Uterus (tissue), 4 donors: Measurements from ENCODE around the gene IGLL1. TPM values are rescaled to one million over a fixed set of nuclear protein-coding genes. Genes with fewer than 3 reads are reported as not detected.

Experiments used
- DNase-seq, 2 donors: peaks; one replicate each; pipeline ENCODE4 v3.0.0-alpha.2; 2019 to 2020
- H3K27ac ChIP-seq, 2 donors: fragments of 200-600 bp; sonication (generic); 1 replicate in 1 of 2; 2 replicates in 1 of 2; pipeline ENCODE4 v1.5.1; 2016 to 2018
- H3K27me3 ChIP-seq, 2 donors: fragments of 200-600 bp; sonication (generic); one replicate each; pipeline ENCODE4 v1.5.1; 2018 to 2019; ENCODE audit warnings: control low read depth in 1 of 2
- H3K36me3 ChIP-seq, 2 donors: fragments of 200-600 bp; sonication (generic); one replicate each; pipeline ENCODE4 v1.5.1; 2019; ENCODE audit warnings: control low read depth in 1 of 2
- H3K4me1 ChIP-seq, 2 donors: fragments of 200-600 bp; sonication (generic); one replicate each; pipeline ENCODE4 v1.5.1; 2018 to 2019; ENCODE audit warnings: control low read depth in 1 of 2
- H3K4me3 ChIP-seq, 2 donors: fragments of 200-600 bp; sonication (generic); 1 replicate in 1 of 2; 2 replicates in 1 of 2; pipeline ENCODE4 v1.5.1; 2018 to 2019; ENCODE audit warnings: mild to moderate bottlenecking in 1 of 2
- H3K9me3 ChIP-seq, 2 donors: fragments of 200-600 bp; sonication (generic); one replicate each; pipeline ENCODE4 v1.5.1; 2019; ENCODE audit warnings: control low read depth in 1 of 2
- CTCF ChIP-seq, 4 experiments: fragments of 200-600 bp in 2 of 4; fragments of 450-650 bp in 2 of 4; sonication (generic) in 2 of 4; IDR thresholded peaks; one replicate each; pipeline ENCODE4 v1.5.1; 2016 to 2019; ENCODE audit warnings: antibody characterized with exemption in 4 of 4, mild to moderate bottlenecking in 2 of 4, moderate library complexity in 1 of 4
- POLR2A ChIP-seq, 2 donors: fragments of 450-650 bp; IDR thresholded peaks; one replicate each; pipeline ENCODE4 v1.6.1; 2016; ENCODE audit warnings: antibody characterized with exemption in 2 of 2, mild to moderate bottlenecking in 1 of 2, moderate library complexity in 1 of 2
- intact Hi-C: fragments of 100-400 bp; cut with DNase I; formaldehyde crosslinking; loops from one replicate; pipeline ENCODE4 v1.15.1; 2023; ENCODE audit warnings: low total_unique reads
- total RNA-seq, 4 donors: library from RNA; depleted of rRNA in 3 of 4; stranded (reverse); fragments of >200 nt in 3 of 4; gene quantifications; one replicate each; pipeline versions ENCODE4 v1.1.0 to v1.2.4, GENCODE V29; 2014 to 2023
- donor health status: DM: yes; HTN: yes; CAD: no.

IGLL1 gene
- total RNA-seq, 4 donors from 2014 or later = 0.48 TPM; not detected in 3

GRCh38 chr22:23591846-23592245 is 11.8 kb upstream of the IGLL1 start:
- no peak for DNase-seq
- no peak overlapping the region for H3K27ac ChIP-seq
- no peaks in the 10 kb centered on the region for H3K4me1 ChIP-seq
- no peaks in the 10 kb centered on the region for H3K9me3 ChIP-seq
- no peaks in the 10 kb centered on the region for H3K36me3 ChIP-seq
- TF ChIP-seq POLR2A (IDR thresholded peaks at IDR 0.05) = no peak
- TF ChIP-seq CTCF (IDR thresholded peaks at IDR 0.05) = no peak
- intact Hi-C loops = no loop called here
- no peaks in the 10 kb centered on the region for H3K27me3 ChIP-seq
- no peak overlapping the region for H3K4me3 ChIP-seq

- no peak overlapping the region for H3K27ac ChIP-seq
- TF ChIP-seq CTCF (IDR thresholded peaks at IDR 0.05) = peak; percentile 23 to 56 (median 48)
- no peak for TF ChIP-seq POLR2A (IDR thresholded peaks at IDR 0.05)
- no peak for DNase-seq
- H3K4me1 ChIP-seq = no peaks in the 10 kb centered on the region
- no peaks in the 10 kb centered on the region for H3K36me3 ChIP-seq
- no peaks in the 10 kb centered on the region for H3K9me3 ChIP-seq
- no peak overlapping the region for H3K4me3 ChIP-seq
- intact Hi-C loops = no loop called here
- no peaks in the 10 kb centered on the region for H3K27me3 ChIP-seq
Observed at GRCh38 chr22:23591201-23591791, 11.2 kb upstream of the IGLL1 start.

GRCh38 chr22:23583836-23584235 is 3.7 kb upstream of the IGLL1 start:
- H3K27ac ChIP-seq = no peak overlapping the region
- no peaks in the 10 kb centered on the region for H3K27me3 ChIP-seq
- no peaks in the 10 kb centered on the region for H3K9me3 ChIP-seq
- TF ChIP-seq CTCF (IDR thresholded peaks at IDR 0.05) (no peak), POLR2A (IDR thresholded peaks at IDR 0.05) (no peak)
- intact Hi-C loops = no loop called here
- H3K4me3 ChIP-seq = no peak overlapping the region
- H3K36me3 ChIP-seq = no peaks in the 10 kb centered on the region
- no peak for DNase-seq
- no peaks in the 10 kb centered on the region for H3K4me1 ChIP-seq

- Histone ChIP-seq H3K36me3 (no peaks in the 10 kb centered on the region), H3K27me3 (no peaks in the 10 kb centered on the region), H3K9me3 (no peaks in the 10 kb centered on the region), H3K4me3 (no peak overlapping the region), H3K27ac (no peak overlapping the region), H3K4me1 (no peaks in the 10 kb centered on the region)
- DNase-seq = no peak
- TF ChIP-seq CTCF (IDR thresholded peaks at IDR 0.05) = no peak
- no peak for TF ChIP-seq POLR2A (IDR thresholded peaks at IDR 0.05)
- intact Hi-C loops = no loop called here
Observed at GRCh38 chr22:23583153-23583552, 3.1 kb upstream of the IGLL1 start.

- no peaks in the 10 kb centered on the region for H3K9me3 ChIP-seq
- H3K4me1 ChIP-seq = no peaks in the 10 kb centered on the region
- H3K27ac ChIP-seq = no peak overlapping the region
- no peak for TF ChIP-seq CTCF (IDR thresholded peaks at IDR 0.05)
- TF ChIP-seq POLR2A (IDR thresholded peaks at IDR 0.05) = no peak
- H3K4me3 ChIP-seq = no peak overlapping the region
- no peaks in the 10 kb centered on the region for H3K36me3 ChIP-seq
- intact Hi-C loops = no loop called here
- no peak for DNase-seq
- no peaks in the 10 kb centered on the region for H3K27me3 ChIP-seq
Observed at GRCh38 chr22:23581260-23581650, 1.2 kb upstream of the IGLL1 start.
